ENCODE data around the gene TRAF5. TPM values are rescaled to one million over a fixed set of nuclear protein-coding genes. Genes with fewer than 3 reads are reported as not detected.

TRAF5 gene
- total and polyA plus RNA-seq, 12 donors, result 1.3 to 5.5 (median 1.9) TPM

DNA sequence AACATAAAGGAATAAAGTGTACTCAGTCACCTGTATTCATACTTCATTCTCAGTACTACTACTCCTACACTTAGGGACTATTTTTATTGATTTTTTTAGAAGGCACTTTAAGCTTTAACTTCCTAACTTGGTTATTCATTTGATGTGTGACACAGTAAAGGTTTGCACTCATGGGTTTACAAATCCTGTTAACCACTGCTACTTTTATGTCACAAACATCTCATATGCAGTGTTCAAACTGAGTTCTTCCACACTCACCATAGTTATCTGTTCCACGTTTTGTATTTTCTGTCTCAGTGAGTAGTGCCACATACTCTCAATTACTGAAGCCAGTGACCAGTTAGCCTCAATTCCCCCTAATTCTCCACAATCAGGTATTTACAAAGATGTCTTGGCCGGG is 34.2 kb upstream of the TRAF5 start:
- H3K4me3 ChIP-seq, result no peak overlapping the region
- H3K27me3 ChIP-seq, result no peaks in the 10 kb centered on the region
- ATAC-seq (no peak), DNase-seq (no peak)
- H3K27ac ChIP-seq, result no peak overlapping the region
- WGBS, 2 donors, result 95 to 97% methylated on average over 2 of the region's 2 CpGs
- H3K36me3 ChIP-seq, result peaks cover 0 to 97% (median 73%) of the 10 kb centered on the region in 9 donors
- TF ChIP-seq, protein P1, sequence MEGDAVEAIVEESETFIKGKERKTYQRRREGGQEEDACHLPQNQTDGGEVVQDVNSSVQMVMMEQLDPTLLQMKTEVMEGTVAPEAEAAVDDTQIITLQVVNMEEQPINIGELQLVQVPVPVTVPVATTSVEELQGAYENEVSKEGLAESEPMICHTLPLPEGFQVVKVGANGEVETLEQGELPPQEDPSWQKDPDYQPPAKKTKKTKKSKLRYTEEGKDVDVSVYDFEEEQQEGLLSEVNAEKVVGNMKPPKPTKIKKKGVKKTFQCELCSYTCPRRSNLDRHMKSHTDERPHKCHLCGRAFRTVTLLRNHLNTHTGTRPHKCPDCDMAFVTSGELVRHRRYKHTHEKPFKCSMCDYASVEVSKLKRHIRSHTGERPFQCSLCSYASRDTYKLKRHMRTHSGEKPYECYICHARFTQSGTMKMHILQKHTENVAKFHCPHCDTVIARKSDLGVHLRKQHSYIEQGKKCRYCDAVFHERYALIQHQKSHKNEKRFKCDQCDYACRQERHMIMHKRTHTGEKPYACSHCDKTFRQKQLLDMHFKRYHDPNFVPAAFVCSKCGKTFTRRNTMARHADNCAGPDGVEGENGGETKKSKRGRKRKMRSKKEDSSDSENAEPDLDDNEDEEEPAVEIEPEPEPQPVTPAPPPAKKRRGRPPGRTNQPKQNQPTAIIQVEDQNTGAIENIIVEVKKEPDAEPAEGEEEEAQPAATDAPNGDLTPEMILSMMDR (IDR thresholded peaks at IDR 0.05), result no peak
- intact Hi-C loops (cut with DNase I), result no loop called here
- H3K4me1 ChIP-seq, result peaks cover 0 to 3% (median 0%) of the 10 kb centered on the region in 9 donors
- no peaks in the 10 kb centered on the region for H3K9me3 ChIP-seq

DNA sequence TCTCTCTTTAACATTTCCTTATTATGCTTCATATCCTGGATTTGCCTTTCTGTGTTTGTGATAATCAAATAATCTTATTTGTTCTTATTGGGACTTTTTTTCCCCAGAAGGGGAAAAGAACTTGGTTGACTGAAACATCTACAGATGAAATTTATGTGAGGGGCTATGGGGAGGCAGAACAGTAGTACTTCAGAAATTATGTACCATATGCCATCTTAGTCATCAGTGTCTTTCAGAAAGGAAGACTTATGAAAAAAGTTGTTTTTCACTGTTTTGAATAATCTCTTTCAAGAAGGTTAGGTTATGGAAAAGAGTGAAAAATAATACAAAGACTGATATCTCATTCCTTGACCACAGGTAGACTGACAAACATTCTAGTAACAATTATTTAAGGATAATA is 30.2 kb upstream of the TRAF5 start:
- Histone ChIP-seq H3K36me3 (peaks cover 0 to 100% (median 61%) of the 10 kb centered on the region in 9 donors), H3K9me3 (no peaks in the 10 kb centered on the region), H3K27me3 (no peaks in the 10 kb centered on the region), H3K4me1 (no peaks in the 10 kb centered on the region), H3K27ac (no peak overlapping the region), H3K4me3 (no peak overlapping the region)
- TF ChIP-seq, protein P1 (IDR thresholded peaks at IDR 0.05), result no peak
- intact Hi-C loops (cut with DNase I), result no loop called here
- ATAC-seq (no peak), DNase-seq (no peak)

DNA sequence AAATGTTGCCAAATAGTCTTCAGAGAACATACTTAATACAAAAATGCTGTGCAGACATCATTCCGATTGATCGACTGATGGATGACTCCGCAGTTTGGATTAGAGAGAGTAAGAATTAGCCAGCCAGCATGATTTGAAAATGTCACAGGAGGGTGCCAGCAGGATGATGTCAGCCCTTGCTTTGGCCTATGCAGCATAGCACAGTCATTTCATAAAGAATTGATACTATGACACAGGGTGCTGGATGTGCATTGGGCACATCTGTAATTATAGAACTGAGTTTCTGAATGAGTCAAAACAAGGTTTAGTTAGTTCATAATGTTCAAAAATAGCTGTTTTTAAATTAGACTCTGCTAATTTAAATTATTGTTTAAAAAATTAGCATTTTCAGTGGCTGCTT is 21.6 kb upstream of the TRAF5 start:
- 76 to 88% methylated on average over 3 of the region's 3 CpGs for WGBS, 2 donors
- peak in 7 of 8 donors; percentile 25 to 91 (median 77) for ATAC-seq
- Histone ChIP-seq H3K27ac (peak overlapping the region in 5 of 10 donors; percentile 22 to 62 (median 45)), H3K9me3 (no peaks in the 10 kb centered on the region), H3K4me3 (no peak overlapping the region), H3K4me1 (peaks cover 0 to 34% (median 10%) of the 10 kb centered on the region in 9 donors), H3K36me3 (peaks cover 0 to 82% (median 6%) of the 10 kb centered on the region in 9 donors), H3K27me3 (no peaks in the 10 kb centered on the region)
- TF ChIP-seq, protein P1 (IDR thresholded peaks at IDR 0.05), result no peak
- DNase-seq, result peak in 1 of 2 donors; percentile 24
- intact Hi-C loops (cut with DNase I), result loop anchor here in 1 of 10 donors (5.0 kb wide), 1 partner anchor 43 kb away; no protein-coding TSS in a partner anchor

DNA sequence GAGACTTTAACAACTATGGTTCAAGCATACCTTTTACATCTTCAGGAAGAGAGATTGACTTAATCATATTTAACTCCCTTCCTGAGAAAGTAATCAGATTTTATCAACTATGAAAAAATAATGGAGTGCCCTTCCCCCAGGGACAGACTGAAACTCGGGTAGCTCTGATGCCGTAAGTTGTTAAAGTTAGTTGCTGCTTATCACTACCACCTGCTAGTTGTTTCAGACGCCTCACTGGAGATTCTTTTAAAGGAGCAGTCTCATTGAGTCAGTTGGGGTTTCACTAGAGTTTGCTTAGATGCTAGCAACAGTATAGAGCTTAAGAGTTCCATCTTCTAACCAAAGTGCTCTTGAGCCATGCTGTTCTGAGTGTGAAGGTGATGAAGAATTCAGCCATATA is 17.0 kb upstream of the TRAF5 start:
- Histone ChIP-seq H3K27ac (peak overlapping the region in 5 of 10 donors; percentile 2 to 44 (median 11)), H3K4me3 (no peak overlapping the region), H3K36me3 (peaks cover 0 to 68% (median 22%) of the 10 kb centered on the region in 9 donors), H3K4me1 (peaks cover 0 to 32% (median 10%) of the 10 kb centered on the region in 9 donors), H3K9me3 (no peaks in the 10 kb centered on the region), H3K27me3 (no peaks in the 10 kb centered on the region)
- TF ChIP-seq, protein P1 (IDR thresholded peaks at IDR 0.05), result no peak
- ATAC-seq (peak in 6 of 8 donors; percentile 53 to 82 (median 72)), DNase-seq (no peak)
- intact Hi-C loops (cut with DNase I), result loop anchor here in 1 of 10 donors (5.0 kb wide), 1 partner anchor 47 kb away; no protein-coding TSS in a partner anchor
- WGBS, 2 donors, result 21 to 25% methylated on average over 3 of the region's 3 CpGs
